HEK293 (cell line): ENCODE results near the gene STX10.

Source experiments
- CTCF ChIA-PET: fragments of 350-600 bp; formaldehyde crosslinking; extraction: SDS; loops from one replicate; lab custom pipeline; 2021; ENCODE audit warnings: antibody characterized with exemption; lab: Yijun Ruan, JAX
- POLR2A ChIA-PET: fragments of 300-600 bp; formaldehyde crosslinking; extraction: SDS; loops from one replicate; lab custom pipeline; 2020; ENCODE audit warnings: antibody characterized with exemption, inconsistent platforms; lab: Yijun Ruan, JAX
- H3K27ac ChIP-seq: fragments of 200-500 bp; sonication (Bioruptor generic); 2 replicates; pipeline ENCODE4 v1.5.1; 2014; ENCODE audit warnings: low read depth, low read length, control low read depth, inconsistent platforms; ENCODE audit errors: extremely low read depth
- H3K36me3 ChIP-seq, 2 experiments: fragments of 200-500 bp in 1 of 2; sonication (Bioruptor generic) in 1 of 2; 1 replicate in 1 of 2; 2 replicates in 1 of 2; pipeline ENCODE4 v1.5.1; 2014 to 2017; ENCODE audit warnings: inconsistent platforms in 2 of 2, low read length in 2 of 2; ENCODE audit not compliant: control insufficient read depth in 2 of 2, insufficient read depth in 1 of 2
- H3K4me1 ChIP-seq: fragments of 200-500 bp; sonication (Bioruptor generic); 2 replicates; pipeline ENCODE4 v1.5.1; 2014; ENCODE audit warnings: mild to moderate bottlenecking, low read length, inconsistent platforms; ENCODE audit not compliant: control insufficient read depth, insufficient read depth
- H3K4me3 ChIP-seq: 2 replicates; pipeline ENCODE4 v1.5.1; 2011; ENCODE audit warnings: low read depth, mild to moderate bottlenecking, control low read depth, low read length, moderate library complexity
- H3K9me3 ChIP-seq: fragments of 200-500 bp; sonication (Bioruptor generic); 2 replicates; pipeline ENCODE4 v1.5.1; 2014; ENCODE audit warnings: low read depth, low read length, inconsistent platforms; ENCODE audit not compliant: control insufficient read depth, insufficient read depth
- KLF7 ChIP-seq: fragments of 450-650 bp; formaldehyde crosslinking; IDR thresholded peaks from 2 replicates; pipeline ENCODE4 v1.5.1; 2016; ENCODE audit warnings: missing biosample characterization, missing genetic modification characterization, borderline replicate concordance
- SP7 ChIP-seq: fragments of 450-650 bp; formaldehyde crosslinking; IDR thresholded peaks from 2 replicates; pipeline ENCODE4 v1.5.1; 2016; ENCODE audit warnings: missing biosample characterization, missing genetic modification characterization
- TCF7L2 ChIP-seq: IDR thresholded peaks from 2 replicates; pipeline ENCODE4 v1.6.1; 2011; ENCODE audit warnings: low read depth, mild to moderate bottlenecking, inconsistent platforms, low read length, moderate library complexity, borderline replicate concordance
- WT1 ChIP-seq: fragments of 450-650 bp; formaldehyde crosslinking; IDR thresholded peaks from 2 replicates; pipeline ENCODE4 v1.5.1; 2016; ENCODE audit warnings: missing biosample characterization, missing genetic modification characterization
- ZIC2 ChIP-seq: fragments of 450-650 bp; formaldehyde crosslinking; IDR thresholded peaks from 2 replicates; pipeline ENCODE4 v1.5.1; 2016; ENCODE audit warnings: missing biosample characterization, missing genetic modification characterization
- ZNF121 ChIP-seq: fragments of 450-650 bp; formaldehyde crosslinking; IDR thresholded peaks from 2 replicates; pipeline ENCODE4 v1.5.1; 2016; ENCODE audit warnings: missing biosample characterization, missing genetic modification characterization
- ZNF239 ChIP-seq: fragments of 450-650 bp; formaldehyde crosslinking; IDR thresholded peaks from 2 replicates; pipeline ENCODE4 v1.5.1; 2016; ENCODE audit warnings: missing biosample characterization, missing genetic modification characterization
- ZNF335 ChIP-seq: fragments of 450-650 bp; formaldehyde crosslinking; conservative IDR thresholded peaks from 2 replicates; pipeline ENCODE4 v1.5.1; 2016; ENCODE audit warnings: missing biosample characterization, missing genetic modification characterization
- ZNF341 ChIP-seq: fragments of 450-650 bp; formaldehyde crosslinking; IDR thresholded peaks from 2 replicates; pipeline ENCODE4; 2016; ENCODE audit warnings: low read depth, missing biosample characterization, missing genetic modification characterization
- ZNF366 ChIP-seq: fragments of 450-650 bp; formaldehyde crosslinking; conservative IDR thresholded peaks from 2 replicates; pipeline ENCODE4 v1.5.1; 2016; ENCODE audit warnings: missing biosample characterization, missing genetic modification characterization
- ZNF521 ChIP-seq: fragments of 450-650 bp; formaldehyde crosslinking; IDR thresholded peaks from 2 replicates; pipeline ENCODE4 v1.5.1; 2017; ENCODE audit warnings: missing biosample characterization, mild to moderate bottlenecking, missing genetic modification characterization
- ZNF585B ChIP-seq: fragments of 450-650 bp; formaldehyde crosslinking; IDR thresholded peaks from 2 replicates; pipeline ENCODE4 v1.5.1; 2016; ENCODE audit warnings: missing biosample characterization, missing genetic modification characterization
- ZNF596 ChIP-seq: fragments of 450-650 bp; IDR thresholded peaks from 2 replicates; pipeline ENCODE4 v1.5.0; 2018; ENCODE audit warnings: missing biosample characterization, mild to moderate bottlenecking, missing genetic modification characterization, moderate library complexity
- ZNF677 ChIP-seq: fragments of 450-650 bp; IDR thresholded peaks from 2 replicates; pipeline ENCODE4 v1.5.0; 2018; ENCODE audit warnings: missing biosample characterization, mild to moderate bottlenecking, missing genetic modification characterization, moderate library complexity
- TF ChIP-seq, protein P1 (sequence below): fragments of 450-650 bp; formaldehyde crosslinking; IDR thresholded peaks from 2 replicates; pipeline ENCODE4 v1.5.0; 2017; ENCODE audit warnings: missing biosample characterization, missing genetic modification characterization, borderline replicate concordance
- TF ChIP-seq, protein P2 (sequence below): fragments of 450-650 bp; formaldehyde crosslinking; IDR thresholded peaks from 2 replicates; pipeline ENCODE4 v1.5.1; 2016; ENCODE audit warnings: missing biosample characterization, missing genetic modification characterization
- TF ChIP-seq, protein P3 (sequence below): fragments of 450-650 bp; formaldehyde crosslinking; IDR thresholded peaks from 2 replicates; pipeline ENCODE4 v1.5.1; 2017; ENCODE audit warnings: missing biosample characterization, missing genetic modification characterization

STX10 gene

DNA sequence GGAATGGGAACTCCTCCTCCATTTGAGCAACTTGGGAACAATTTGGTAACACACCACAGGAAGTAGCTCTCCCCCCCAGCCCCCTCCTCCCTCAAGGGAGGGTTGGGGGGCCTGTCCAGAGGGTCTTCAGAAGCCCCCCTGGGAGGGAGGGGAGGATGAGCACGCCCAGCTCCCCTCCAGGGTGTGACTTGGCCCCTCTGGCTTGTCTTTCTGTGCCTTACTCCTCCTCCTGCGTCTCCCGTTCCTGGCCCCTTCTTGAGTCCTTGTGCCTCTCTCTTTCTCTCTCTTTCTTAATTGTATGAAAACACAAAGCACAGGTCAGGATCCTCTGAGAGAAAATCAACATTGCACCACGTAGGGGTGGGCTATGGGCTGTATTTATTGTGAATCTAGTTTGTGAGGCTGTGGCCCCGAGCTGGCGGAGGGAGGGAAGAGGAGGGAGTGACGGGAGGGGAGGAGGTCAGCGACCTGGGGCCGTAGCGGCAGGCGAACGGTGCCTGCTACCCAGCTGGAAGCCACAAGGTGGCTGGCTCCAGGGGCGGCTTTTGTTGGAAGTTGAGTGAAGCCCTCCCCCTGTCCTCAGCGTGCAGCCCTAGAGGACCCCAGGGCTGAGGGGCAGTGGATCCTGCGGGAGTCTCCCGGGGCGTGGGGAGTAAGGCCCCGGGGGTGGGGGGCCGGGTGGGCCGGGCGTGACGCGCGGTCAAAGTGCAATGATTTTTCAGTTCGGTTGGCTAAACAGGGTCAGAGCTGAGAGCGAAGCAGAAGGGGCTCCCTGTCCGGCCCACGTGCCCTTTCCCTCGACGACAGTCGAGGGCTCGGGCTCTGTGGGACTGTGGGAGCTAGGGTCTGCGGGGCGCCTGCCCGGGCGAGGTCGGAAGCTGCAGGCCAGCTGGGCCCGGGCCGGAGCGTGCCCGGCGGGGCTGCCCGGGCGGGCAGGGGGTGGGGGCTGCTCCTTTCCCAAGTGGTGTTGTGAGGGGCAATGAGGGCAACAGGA lies 53.9 kb downstream of the STX10 start:
- Histone ChIP-seq H3K36me3 (peaks cover 0 to 16% of the 10 kb centered on the region in 2 experiments; a peak in 1 of 3 replicates), H3K4me1 (no peaks in the 10 kb centered on the region), H3K9me3 (no peaks in the 10 kb centered on the region), H3K27ac (no peak overlapping the region), H3K4me3 (no peak overlapping the region)
- TF ChIP-seq ZNF239 (tag by site-specific recombination), result no peak
- TF ChIP-seq WT1 (tag by site-specific recombination), result peak; percentile 34; the same call in 1 of the 2 replicates
- TF ChIP-seq ZNF585B (tag by site-specific recombination), result no peak
- TF ChIP-seq, protein P1, sequence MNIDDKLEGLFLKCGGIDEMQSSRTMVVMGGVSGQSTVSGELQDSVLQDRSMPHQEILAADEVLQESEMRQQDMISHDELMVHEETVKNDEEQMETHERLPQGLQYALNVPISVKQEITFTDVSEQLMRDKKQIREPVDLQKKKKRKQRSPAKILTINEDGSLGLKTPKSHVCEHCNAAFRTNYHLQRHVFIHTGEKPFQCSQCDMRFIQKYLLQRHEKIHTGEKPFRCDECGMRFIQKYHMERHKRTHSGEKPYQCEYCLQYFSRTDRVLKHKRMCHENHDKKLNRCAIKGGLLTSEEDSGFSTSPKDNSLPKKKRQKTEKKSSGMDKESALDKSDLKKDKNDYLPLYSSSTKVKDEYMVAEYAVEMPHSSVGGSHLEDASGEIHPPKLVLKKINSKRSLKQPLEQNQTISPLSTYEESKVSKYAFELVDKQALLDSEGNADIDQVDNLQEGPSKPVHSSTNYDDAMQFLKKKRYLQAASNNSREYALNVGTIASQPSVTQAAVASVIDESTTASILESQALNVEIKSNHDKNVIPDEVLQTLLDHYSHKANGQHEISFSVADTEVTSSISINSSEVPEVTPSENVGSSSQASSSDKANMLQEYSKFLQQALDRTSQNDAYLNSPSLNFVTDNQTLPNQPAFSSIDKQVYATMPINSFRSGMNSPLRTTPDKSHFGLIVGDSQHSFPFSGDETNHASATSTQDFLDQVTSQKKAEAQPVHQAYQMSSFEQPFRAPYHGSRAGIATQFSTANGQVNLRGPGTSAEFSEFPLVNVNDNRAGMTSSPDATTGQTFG (tag by site-specific recombination), result no peak
- TF ChIP-seq ZNF341 (tag by site-specific recombination), result peak; percentile 56; the same call in 1 of the 2 replicates
- TF ChIP-seq SP7, result peak; percentile 47; the same call in 1 of the 2 replicates
- TF ChIP-seq TCF7L2, result 0 out of 2 replicates have a peak, but pooled peaks have one; percentile 54
- no peak for TF ChIP-seq ZNF121
- peak; percentile 67; the same call in 1 of the 2 replicates for TF ChIP-seq ZNF366 (tag by site-specific recombination)
- TF ChIP-seq, protein P2, sequence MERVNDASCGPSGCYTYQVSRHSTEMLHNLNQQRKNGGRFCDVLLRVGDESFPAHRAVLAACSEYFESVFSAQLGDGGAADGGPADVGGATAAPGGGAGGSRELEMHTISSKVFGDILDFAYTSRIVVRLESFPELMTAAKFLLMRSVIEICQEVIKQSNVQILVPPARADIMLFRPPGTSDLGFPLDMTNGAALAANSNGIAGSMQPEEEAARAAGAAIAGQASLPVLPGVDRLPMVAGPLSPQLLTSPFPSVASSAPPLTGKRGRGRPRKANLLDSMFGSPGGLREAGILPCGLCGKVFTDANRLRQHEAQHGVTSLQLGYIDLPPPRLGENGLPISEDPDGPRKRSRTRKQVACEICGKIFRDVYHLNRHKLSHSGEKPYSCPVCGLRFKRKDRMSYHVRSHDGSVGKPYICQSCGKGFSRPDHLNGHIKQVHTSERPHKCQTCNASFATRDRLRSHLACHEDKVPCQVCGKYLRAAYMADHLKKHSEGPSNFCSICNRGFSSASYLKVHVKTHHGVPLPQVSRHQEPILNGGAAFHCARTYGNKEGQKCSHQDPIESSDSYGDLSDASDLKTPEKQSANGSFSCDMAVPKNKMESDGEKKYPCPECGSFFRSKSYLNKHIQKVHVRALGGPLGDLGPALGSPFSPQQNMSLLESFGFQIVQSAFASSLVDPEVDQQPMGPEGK (tag by site-specific recombination), result peak; percentile 45; the same call in 1 of the 2 replicates
- TF ChIP-seq ZNF677 (tag by site-specific recombination), result no peak
- TF ChIP-seq KLF7 (tag by site-specific recombination), result no peak
- TF ChIP-seq ZNF596, result peak; percentile 49; the same call in 1 of the 2 replicates
- peak; percentile 60; the same call in 1 of the 2 replicates for TF ChIP-seq ZIC2 (tag by site-specific recombination)
- TF ChIP-seq, protein P3, sequence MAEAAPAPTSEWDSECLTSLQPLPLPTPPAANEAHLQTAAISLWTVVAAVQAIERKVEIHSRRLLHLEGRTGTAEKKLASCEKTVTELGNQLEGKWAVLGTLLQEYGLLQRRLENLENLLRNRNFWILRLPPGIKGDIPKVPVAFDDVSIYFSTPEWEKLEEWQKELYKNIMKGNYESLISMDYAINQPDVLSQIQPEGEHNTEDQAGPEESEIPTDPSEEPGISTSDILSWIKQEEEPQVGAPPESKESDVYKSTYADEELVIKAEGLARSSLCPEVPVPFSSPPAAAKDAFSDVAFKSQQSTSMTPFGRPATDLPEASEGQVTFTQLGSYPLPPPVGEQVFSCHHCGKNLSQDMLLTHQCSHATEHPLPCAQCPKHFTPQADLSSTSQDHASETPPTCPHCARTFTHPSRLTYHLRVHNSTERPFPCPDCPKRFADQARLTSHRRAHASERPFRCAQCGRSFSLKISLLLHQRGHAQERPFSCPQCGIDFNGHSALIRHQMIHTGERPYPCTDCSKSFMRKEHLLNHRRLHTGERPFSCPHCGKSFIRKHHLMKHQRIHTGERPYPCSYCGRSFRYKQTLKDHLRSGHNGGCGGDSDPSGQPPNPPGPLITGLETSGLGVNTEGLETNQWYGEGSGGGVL (tag by site-specific recombination), result peak; percentile 20
- TF ChIP-seq ZNF521 (tag by site-specific recombination), result no peak
- TF ChIP-seq ZNF335 (tag by site-specific recombination), result no peak
- ChIA-PET CTCF (interaction anchor here (0.6 to 7.7 kb wide), 6 partner anchors 36 to 494 kb away, joined by 4 to 274 read pairs (median 42); no protein-coding TSS in a partner anchor), POLR2A (interaction anchor here (0.6 to 1.8 kb wide), 4 partner anchors 56 to 338 kb away, joined by 5 to 9 read pairs (median 6); no protein-coding TSS in a partner anchor)
